OCI-LY1 (cell line): ENCODE measurements around the gene FMO3.

Source experiments
- H2AFZ ChIP-seq: fragments of 200-600 bp; sonication (generic), shearing (Covaris generic); 2 replicates; pipeline ENCODE4 v1.6.0; 2014; ENCODE audit warnings: antibody characterized with exemption, mild to moderate bottlenecking, low read length
- H3F3A ChIP-seq: fragments of 200-600 bp; sonication (generic), shearing (Covaris generic); 2 replicates; pipeline ENCODE4 v1.6.0; 2014; ENCODE audit warnings: mild to moderate bottlenecking, antibody characterized with exemption, low read length, moderate library complexity; ENCODE audit not compliant: insufficient read depth
- H3K27ac ChIP-seq: fragments of 200-600 bp; sonication (generic); 2 replicates; pipeline ENCODE4 v1.5.1; 2014; ENCODE audit warnings: low read length, mixed run types, mild to moderate bottlenecking, low read depth; ENCODE audit not compliant: poor library complexity, severe bottlenecking
- H3K27me3 ChIP-seq: fragments of 200-600 bp; sonication (generic); 2 replicates; pipeline ENCODE4 v1.6.0; 2014; ENCODE audit warnings: antibody characterized with exemption, mild to moderate bottlenecking, low read length, moderate library complexity; ENCODE audit not compliant: insufficient read depth
- H3K36me3 ChIP-seq: fragments of 200-600 bp; sonication (generic); 2 replicates; pipeline ENCODE4 v1.6.1; 2014; ENCODE audit warnings: mild to moderate bottlenecking, antibody characterized with exemption, low read length, moderate library complexity, mixed read lengths; ENCODE audit not compliant: insufficient read depth
- H3K4me1 ChIP-seq: fragments of 200-600 bp; sonication (generic); 2 replicates; pipeline ENCODE4 v1.5.1; 2014; ENCODE audit warnings: mild to moderate bottlenecking, low read length, moderate library complexity; ENCODE audit not compliant: insufficient read depth, severe bottlenecking
- H3K4me2 ChIP-seq: fragments of 200-600 bp; sonication (generic), shearing (Covaris generic); 2 replicates; pipeline ENCODE4 v1.6.1; 2014; ENCODE audit warnings: low read length
- H3K4me3 ChIP-seq: fragments of 200-600 bp; sonication (generic); 2 replicates; pipeline ENCODE4 v1.5.1; 2014; ENCODE audit warnings: low read length, low read depth, mild to moderate bottlenecking, mixed read lengths; ENCODE audit not compliant: poor library complexity, severe bottlenecking
- H3K79me2 ChIP-seq: fragments of 200-600 bp; shearing (Covaris generic); 2 replicates; pipeline ENCODE4 v1.6.1; 2016; ENCODE audit warnings: mixed run types, low read length, mixed read lengths; ENCODE audit not compliant: insufficient read depth
- H3K9ac ChIP-seq: fragments of 200-600 bp; sonication (generic), shearing (Covaris generic); 2 replicates; pipeline ENCODE4 v1.6.1; 2014; ENCODE audit warnings: mild to moderate bottlenecking, low read length, mixed read lengths
- H3K9me2 ChIP-seq: fragments of 200-600 bp; sonication (generic), shearing (Covaris generic); 2 replicates; pipeline ENCODE4 v1.6.1; 2014; ENCODE audit warnings: low read depth, mild to moderate bottlenecking, low read length, mixed read lengths
- H3K9me3 ChIP-seq: fragments of 200-600 bp; shearing (Covaris generic); 2 replicates; pipeline ENCODE4 v1.6.1; 2014; ENCODE audit warnings: low read length, mixed read lengths
- H4K20me1 ChIP-seq: fragments of 200-600 bp; sonication (generic), shearing (Covaris generic); 2 replicates; pipeline ENCODE4 v1.6.0; 2016; ENCODE audit warnings: mild to moderate bottlenecking, low read length; ENCODE audit not compliant: insufficient read depth
- EZH2 ChIP-seq: fragments of 200-600 bp; sonication (generic), shearing (Covaris generic); IDR thresholded peaks from 2 replicates; pipeline ENCODE4 v1.8.0; 2017; ENCODE audit warnings: borderline replicate concordance, mixed run types, mild to moderate bottlenecking, antibody characterized with exemption, low read length, moderate library complexity, mixed read lengths
- TF ChIP-seq, protein P1 (sequence below): fragments of 200-600 bp; sonication (generic), shearing (Covaris generic); IDR thresholded peaks from 2 replicates; pipeline ENCODE4 v1.5.1; 2017; ENCODE audit warnings: mild to moderate bottlenecking, antibody characterized with exemption, low read length, moderate library complexity, mixed read lengths

FMO3 gene

DNA sequence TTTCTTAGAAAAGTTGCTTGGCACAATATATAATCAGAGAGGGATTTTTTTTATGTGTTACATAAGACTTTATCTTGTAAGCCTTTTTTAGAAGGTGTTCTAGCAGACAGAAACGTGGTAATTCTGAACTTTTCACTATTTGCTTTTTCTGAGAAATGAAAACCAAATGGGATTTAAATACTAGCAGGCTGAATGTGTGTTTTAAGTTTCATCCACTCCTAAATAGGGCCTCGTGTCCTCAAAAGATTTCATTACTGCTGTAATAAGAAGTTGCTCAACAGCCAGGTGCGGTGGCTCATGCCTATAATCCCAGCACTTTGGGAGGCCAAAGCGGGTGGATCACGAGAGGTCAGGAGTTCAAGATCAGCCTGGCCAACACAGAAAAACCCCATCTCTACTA lies 49.7 kb downstream of the FMO3 start:
- no peaks in the 10 kb centered on the region for H3F3A ChIP-seq
- no peaks in the 10 kb centered on the region for H3K36me3 ChIP-seq
- no peaks in the 10 kb centered on the region for H3K4me1 ChIP-seq
- no peaks in the 10 kb centered on the region for H3K9me3 ChIP-seq
- H3K4me2 ChIP-seq: no peak overlapping the region
- no peaks in the 10 kb centered on the region for H4K20me1 ChIP-seq
- no peaks in the 10 kb centered on the region for H3K9me2 ChIP-seq
- TF ChIP-seq EZH2: no peak
- TF ChIP-seq, protein P1, sequence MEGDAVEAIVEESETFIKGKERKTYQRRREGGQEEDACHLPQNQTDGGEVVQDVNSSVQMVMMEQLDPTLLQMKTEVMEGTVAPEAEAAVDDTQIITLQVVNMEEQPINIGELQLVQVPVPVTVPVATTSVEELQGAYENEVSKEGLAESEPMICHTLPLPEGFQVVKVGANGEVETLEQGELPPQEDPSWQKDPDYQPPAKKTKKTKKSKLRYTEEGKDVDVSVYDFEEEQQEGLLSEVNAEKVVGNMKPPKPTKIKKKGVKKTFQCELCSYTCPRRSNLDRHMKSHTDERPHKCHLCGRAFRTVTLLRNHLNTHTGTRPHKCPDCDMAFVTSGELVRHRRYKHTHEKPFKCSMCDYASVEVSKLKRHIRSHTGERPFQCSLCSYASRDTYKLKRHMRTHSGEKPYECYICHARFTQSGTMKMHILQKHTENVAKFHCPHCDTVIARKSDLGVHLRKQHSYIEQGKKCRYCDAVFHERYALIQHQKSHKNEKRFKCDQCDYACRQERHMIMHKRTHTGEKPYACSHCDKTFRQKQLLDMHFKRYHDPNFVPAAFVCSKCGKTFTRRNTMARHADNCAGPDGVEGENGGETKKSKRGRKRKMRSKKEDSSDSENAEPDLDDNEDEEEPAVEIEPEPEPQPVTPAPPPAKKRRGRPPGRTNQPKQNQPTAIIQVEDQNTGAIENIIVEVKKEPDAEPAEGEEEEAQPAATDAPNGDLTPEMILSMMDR: no peak
- H3K9ac ChIP-seq: no peak overlapping the region
- no peaks in the 10 kb centered on the region for H3K27me3 ChIP-seq
- no peak overlapping the region for H3K4me3 ChIP-seq
- H3K79me2 ChIP-seq: no peaks in the 10 kb centered on the region
- H3K27ac ChIP-seq: no peak overlapping the region
- H2AFZ ChIP-seq: no peak overlapping the region

DNA sequence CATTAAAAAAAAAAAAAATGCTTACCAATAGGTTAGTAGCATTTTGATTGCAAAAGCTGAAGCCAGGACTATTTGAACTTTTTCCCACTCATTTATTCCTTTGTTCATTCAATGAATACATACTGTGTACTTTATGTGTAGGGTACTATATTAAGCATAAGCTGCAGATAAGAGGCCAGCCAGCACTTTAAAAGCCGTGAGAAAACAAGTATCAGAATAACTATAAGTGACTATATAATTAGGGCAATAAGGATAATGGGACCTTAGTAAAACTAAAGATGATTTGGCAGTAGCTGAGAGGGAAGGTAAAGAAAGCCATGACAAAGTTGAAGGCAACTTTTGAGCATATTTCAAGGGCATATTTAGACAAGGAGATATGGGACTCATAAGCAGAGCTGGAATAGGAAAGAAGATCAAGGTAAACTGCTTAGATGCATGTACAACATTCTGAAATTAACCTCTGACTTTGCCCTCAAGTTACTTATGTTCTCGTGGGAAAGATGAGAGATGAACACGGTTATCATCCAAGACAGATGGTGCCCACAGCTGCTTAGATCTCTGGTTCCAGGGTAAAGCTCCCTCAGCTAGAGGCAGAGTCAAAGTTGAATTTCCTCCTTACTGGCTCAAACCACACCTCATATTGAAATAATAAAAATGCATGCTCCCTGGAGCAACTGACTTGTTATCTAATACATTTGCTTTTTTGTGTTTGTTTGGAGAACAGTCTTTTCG lies 50.4 kb downstream of the FMO3 start:
- Histone ChIP-seq H4K20me1 (no peaks in the 10 kb centered on the region), H2AFZ (no peak overlapping the region), H3K4me1 (no peaks in the 10 kb centered on the region), H3K27me3 (no peaks in the 10 kb centered on the region), H3K4me3 (no peak overlapping the region), H3K9ac (no peak overlapping the region), H3K9me2 (no peaks in the 10 kb centered on the region), H3K36me3 (no peaks in the 10 kb centered on the region), H3F3A (no peaks in the 10 kb centered on the region), H3K4me2 (no peak overlapping the region), H3K27ac (no peak overlapping the region), H3K9me3 (no peaks in the 10 kb centered on the region), H3K79me2 (no peaks in the 10 kb centered on the region)
- TF ChIP-seq EZH2: no peak
- TF ChIP-seq, protein P1: no peak

DNA sequence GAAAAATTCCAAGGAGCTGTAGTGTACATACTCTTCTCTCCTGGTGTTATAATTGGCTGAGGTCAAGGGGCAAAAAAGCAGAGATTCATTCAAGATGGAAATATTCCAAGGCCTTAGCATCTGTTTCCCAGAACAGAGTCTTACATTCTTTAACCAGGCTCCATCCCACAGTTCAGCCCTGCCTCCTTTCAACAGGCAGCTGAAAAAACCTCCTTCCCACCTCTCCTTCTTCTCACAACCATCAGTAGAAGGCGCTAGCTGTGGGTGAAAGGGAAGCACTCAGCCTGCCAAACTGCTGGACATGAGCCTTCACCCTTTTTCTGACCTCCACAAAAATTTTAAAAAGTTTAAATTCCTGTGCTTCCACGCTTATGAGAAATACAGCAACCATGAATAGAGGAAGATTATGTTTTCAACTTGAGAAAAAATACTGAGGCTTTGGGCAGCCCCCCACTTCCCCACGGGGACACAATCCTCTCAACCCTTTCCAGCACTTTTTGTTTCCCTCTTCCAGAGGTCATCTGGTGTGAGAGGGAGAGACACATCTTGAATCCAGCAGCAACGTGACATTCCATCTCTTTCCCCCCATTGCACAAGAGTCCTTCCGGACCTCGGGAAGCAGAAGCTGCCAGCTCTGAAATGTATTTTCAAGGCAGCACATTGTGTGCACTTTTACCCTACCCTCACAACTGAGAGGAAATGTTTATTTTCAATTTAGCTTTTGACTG lies 51.1 kb downstream of the FMO3 start:
- Histone ChIP-seq H3K79me2 (no peaks in the 10 kb centered on the region), H3K9ac (no peak overlapping the region), H3K9me3 (no peaks in the 10 kb centered on the region), H3K36me3 (no peaks in the 10 kb centered on the region), H3K4me2 (no peak overlapping the region), H3K4me1 (no peaks in the 10 kb centered on the region), H3K9me2 (no peaks in the 10 kb centered on the region), H3F3A (no peaks in the 10 kb centered on the region), H2AFZ (no peak overlapping the region), H3K4me3 (no peak overlapping the region), H4K20me1 (no peaks in the 10 kb centered on the region), H3K27ac (no peak overlapping the region), H3K27me3 (no peaks in the 10 kb centered on the region)
- TF ChIP-seq EZH2: no peak
- TF ChIP-seq, protein P1: no peak
